ENCODE measurements around the gene AKNA. TPM values are rescaled to one million over a fixed set of nuclear protein-coding genes. Genes with fewer than 3 reads are reported as not detected.

AKNA gene
- polyA plus RNA-seq, 2 of the 4 experiments (the other 2 are of a cell fraction) = 2.7 to 4.6 TPM

DNA sequence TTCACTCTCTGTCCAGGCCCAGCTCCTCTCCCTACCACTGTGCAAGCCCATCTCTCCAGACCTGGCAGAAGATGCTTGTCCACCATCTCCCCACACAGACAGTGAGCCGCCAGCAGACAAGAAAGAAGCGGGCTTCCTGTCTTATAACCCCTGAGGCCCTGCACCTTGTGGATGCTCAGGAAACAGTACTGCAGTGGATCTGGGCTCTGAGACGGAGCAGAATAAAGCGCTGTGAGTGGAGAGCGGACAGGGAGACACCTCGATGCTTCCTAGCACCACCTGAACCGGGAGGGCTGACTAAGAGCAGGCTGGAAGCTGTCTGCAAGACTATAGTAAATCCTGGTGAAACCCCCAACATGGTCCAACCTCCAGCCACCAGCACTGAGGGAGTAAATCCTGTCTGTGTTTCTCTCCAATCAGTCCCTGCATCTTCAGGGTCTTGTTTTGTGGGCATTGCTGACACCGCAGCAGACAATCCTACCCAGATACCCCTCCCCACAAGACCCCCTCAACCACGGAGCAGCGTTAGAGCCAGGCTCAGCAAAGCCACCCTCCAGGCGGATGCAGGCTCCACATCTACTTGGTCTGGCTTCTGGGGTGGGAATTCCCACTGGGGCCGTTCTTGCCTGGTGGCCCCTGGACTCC, 39.4 kb downstream of the AKNA start:
- CTCF ChIA-PET = interaction anchor here (1.3 to 3.4 kb wide), 2 partner anchors 10 to 49 kb away, joined by 3 to 15 read pairs; no protein-coding TSS in a partner anchor
- no peak for DNase-seq (ENCODE audit: low read depth in 1 of 2, low spot score in 1 of 2)
- H3K4me2 ChIP-seq = peak overlapping the region; percentile 82

GRCh38 chr9:114347675-114348074, 40.1 kb downstream of the AKNA start:
- ATAC-seq (no peak), FAIRE-seq (no peak), DNase-seq (ENCODE audit: low read depth in 1 of 2, low spot score in 1 of 2) (no peak)
- 92% methylated on average over 15 of the region's 15 CpGs for WGBS (ENCODE audit: missing lambda C conversion rate)
- Histone ChIP-seq H3K4me3 (no peak overlapping the region), H3K4me1 (peaks cover 25% of the 10 kb centered on the region), H3K9me3 (no peaks in the 10 kb centered on the region), H3K4me2 (no peak overlapping the region), H3K27ac (peak overlapping the region; percentile 85 to 94)
- CTCF ChIA-PET = interaction anchor here (1.2 to 3.4 kb wide), 2 partner anchors 9 to 10 kb away, joined by 3 to 15 read pairs; no protein-coding TSS in a partner anchor
- POLR2A ChIA-PET = no interaction called here
- TF ChIP-seq FOXS1 (CRISPR knock-in tag; IDR thresholded peaks at IDR 0.05) (no peak), RARB (CRISPR knock-in tag; IDR thresholded peaks at IDR 0.05) (no peak), JUNB (IDR thresholded peaks at IDR 0.05) (no peak), MAFK (IDR thresholded peaks at IDR 0.05; ENCODE audit: partially characterized antibody) (no peak), EP300 (IDR thresholded peaks at IDR 0.05) (no peak), ELK1 (IDR thresholded peaks at IDR 0.05; ENCODE audit: low read depth, low read length) (no peak), MYC (IDR thresholded peaks at IDR 0.05; ENCODE audit: borderline replicate concordance, low read length) (no peak), NFE2L2 (conservative IDR thresholded peaks at IDR 0.05; ENCODE audit: low read length) (no peak), ZC3H11A (IDR thresholded peaks at IDR 0.05) (no peak), EHMT2 (IDR thresholded peaks at IDR 0.05; ENCODE audit: low read depth) (no peak), ZFP36 (IDR thresholded peaks at IDR 0.05; ENCODE audit: borderline replicate concordance, partially characterized antibody) (no peak), CBX8 (IDR thresholded peaks at IDR 0.05) (no peak)
- TF ChIP-seq, protein P1, sequence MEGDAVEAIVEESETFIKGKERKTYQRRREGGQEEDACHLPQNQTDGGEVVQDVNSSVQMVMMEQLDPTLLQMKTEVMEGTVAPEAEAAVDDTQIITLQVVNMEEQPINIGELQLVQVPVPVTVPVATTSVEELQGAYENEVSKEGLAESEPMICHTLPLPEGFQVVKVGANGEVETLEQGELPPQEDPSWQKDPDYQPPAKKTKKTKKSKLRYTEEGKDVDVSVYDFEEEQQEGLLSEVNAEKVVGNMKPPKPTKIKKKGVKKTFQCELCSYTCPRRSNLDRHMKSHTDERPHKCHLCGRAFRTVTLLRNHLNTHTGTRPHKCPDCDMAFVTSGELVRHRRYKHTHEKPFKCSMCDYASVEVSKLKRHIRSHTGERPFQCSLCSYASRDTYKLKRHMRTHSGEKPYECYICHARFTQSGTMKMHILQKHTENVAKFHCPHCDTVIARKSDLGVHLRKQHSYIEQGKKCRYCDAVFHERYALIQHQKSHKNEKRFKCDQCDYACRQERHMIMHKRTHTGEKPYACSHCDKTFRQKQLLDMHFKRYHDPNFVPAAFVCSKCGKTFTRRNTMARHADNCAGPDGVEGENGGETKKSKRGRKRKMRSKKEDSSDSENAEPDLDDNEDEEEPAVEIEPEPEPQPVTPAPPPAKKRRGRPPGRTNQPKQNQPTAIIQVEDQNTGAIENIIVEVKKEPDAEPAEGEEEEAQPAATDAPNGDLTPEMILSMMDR (IDR thresholded peaks at IDR 0.05) = no peak
- TF ChIP-seq, protein P2, sequence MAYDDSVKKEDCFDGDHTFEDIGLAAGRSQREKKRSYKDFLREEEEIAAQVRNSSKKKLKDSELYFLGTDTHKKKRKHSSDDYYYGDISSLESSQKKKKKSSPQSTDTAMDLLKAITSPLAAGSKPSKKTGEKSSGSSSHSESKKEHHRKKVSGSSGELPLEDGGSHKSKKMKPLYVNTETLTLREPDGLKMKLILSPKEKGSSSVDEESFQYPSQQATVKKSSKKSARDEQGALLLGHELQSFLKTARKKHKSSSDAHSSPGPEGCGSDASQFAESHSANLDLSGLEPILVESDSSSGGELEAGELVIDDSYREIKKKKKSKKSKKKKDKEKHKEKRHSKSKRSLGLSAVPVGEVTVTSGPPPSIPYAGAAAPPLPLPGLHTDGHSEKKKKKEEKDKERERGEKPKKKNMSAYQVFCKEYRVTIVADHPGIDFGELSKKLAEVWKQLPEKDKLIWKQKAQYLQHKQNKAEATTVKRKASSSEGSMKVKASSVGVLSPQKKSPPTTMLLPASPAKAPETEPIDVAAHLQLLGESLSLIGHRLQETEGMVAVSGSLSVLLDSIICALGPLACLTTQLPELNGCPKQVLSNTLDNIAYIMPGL (CRISPR knock-in tag; IDR thresholded peaks at IDR 0.05; ENCODE audit: borderline replicate concordance) = no peak
- TF ChIP-seq, protein P3, sequence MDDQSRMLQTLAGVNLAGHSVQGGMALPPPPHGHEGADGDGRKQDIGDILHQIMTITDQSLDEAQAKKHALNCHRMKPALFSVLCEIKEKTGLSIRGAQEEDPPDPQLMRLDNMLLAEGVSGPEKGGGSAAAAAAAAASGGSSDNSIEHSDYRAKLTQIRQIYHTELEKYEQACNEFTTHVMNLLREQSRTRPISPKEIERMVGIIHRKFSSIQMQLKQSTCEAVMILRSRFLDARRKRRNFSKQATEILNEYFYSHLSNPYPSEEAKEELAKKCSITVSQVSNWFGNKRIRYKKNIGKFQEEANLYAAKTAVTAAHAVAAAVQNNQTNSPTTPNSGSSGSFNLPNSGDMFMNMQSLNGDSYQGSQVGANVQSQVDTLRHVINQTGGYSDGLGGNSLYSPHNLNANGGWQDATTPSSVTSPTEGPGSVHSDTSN (IDR thresholded peaks at IDR 0.05) = no peak

More for the DNA sequence above, 39.4 kb downstream of the AKNA start:
- Histone ChIP-seq H3K9me3 (no peaks in the 10 kb centered on the region), H3K4me3 (peak overlapping the region; percentile 25; the same call in 2 of the 3 replicates), H3K27ac (peak overlapping the region; percentile 85 to 94), H3K4me1 (peaks cover 25% of the 10 kb centered on the region)
- TF ChIP-seq TP53 (CRISPR knock-in tag; IDR thresholded peaks at IDR 0.05) (no peak), HOXA7 (CRISPR knock-in tag; IDR thresholded peaks at IDR 0.05) (no peak), ZFP36 (IDR thresholded peaks at IDR 0.05; ENCODE audit: borderline replicate concordance, partially characterized antibody) (no peak), CBX2 (IDR thresholded peaks at IDR 0.05; ENCODE audit: borderline replicate concordance, low read depth) (no peak), EHF (CRISPR knock-in tag; IDR thresholded peaks at IDR 0.05) (no peak), RFX5 (IDR thresholded peaks at IDR 0.05) (no peak), HES2 (IDR thresholded peaks at IDR 0.05) (no peak), ZNF302 (CRISPR knock-in tag; IDR thresholded peaks at IDR 0.05) (no peak)
- TF ChIP-seq, protein P1 (IDR thresholded peaks at IDR 0.05) = no peak
- TF ChIP-seq, protein P4, sequence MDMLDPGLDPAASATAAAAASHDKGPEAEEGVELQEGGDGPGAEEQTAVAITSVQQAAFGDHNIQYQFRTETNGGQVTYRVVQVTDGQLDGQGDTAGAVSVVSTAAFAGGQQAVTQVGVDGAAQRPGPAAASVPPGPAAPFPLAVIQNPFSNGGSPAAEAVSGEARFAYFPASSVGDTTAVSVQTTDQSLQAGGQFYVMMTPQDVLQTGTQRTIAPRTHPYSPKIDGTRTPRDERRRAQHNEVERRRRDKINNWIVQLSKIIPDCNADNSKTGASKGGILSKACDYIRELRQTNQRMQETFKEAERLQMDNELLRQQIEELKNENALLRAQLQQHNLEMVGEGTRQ (IDR thresholded peaks at IDR 0.05) = no peak
- TF ChIP-seq, protein P2 (CRISPR knock-in tag; IDR thresholded peaks at IDR 0.05; ENCODE audit: borderline replicate concordance) = no peak
- POLR2A ChIA-PET = interaction anchor here (1.2 kb wide), 1 partner anchor 239 kb away, joined by 6 read pairs; the partner anchor contains the start of gene ATP6V1G1
- FAIRE-seq (no peak), ATAC-seq (peak in 1 of 2 experiments; percentile 14; a peak in 3 of 6 replicates)
- 75% methylated on average over 12 of the region's 12 CpGs for WGBS (ENCODE audit: missing lambda C conversion rate)
